Activated CD4-positive, alpha-beta T cell treated with anti-CD3 and anti-CD28 coated beads, Interleukin-2, amount 10 ng/mL, durations not matched to agents 24 days and 14 days (primary cell): Measurements from ENCODE around the gene RBM33. TPM values are rescaled to one million over a fixed set of nuclear protein-coding genes. Genes with fewer than 3 reads are reported as not detected.

Experiments
- DNase-seq: peaks from one replicate; pipeline ENCODE4 v3.0.0; 2022
- H3K27ac Mint-ChIP-seq: one replicate; pipeline ENCODE4 v1.8.0; 2022; ENCODE audit warnings: mild to moderate bottlenecking, mixed read lengths
- H3K27me3 Mint-ChIP-seq: one replicate; pipeline ENCODE4 v1.8.0; 2022; ENCODE audit warnings: mixed read lengths
- H3K36me3 Mint-ChIP-seq: one replicate; pipeline ENCODE4 v1.8.0; 2022; ENCODE audit warnings: low read depth, mild to moderate bottlenecking, mixed read lengths
- H3K4me1 Mint-ChIP-seq: one replicate; pipeline ENCODE4 v1.8.0; 2021; ENCODE audit warnings: mixed read lengths
- H3K4me3 Mint-ChIP-seq: one replicate; pipeline ENCODE4 v1.8.0; 2022; ENCODE audit warnings: mild to moderate bottlenecking, moderate library complexity, mixed read lengths
- H3K9me3 Mint-ChIP-seq: one replicate; pipeline ENCODE4 v1.8.0; 2021; ENCODE audit warnings: mixed read lengths
- intact Hi-C: fragments of 100-400 bp; cut with micrococcal nuclease; formaldehyde crosslinking; loops from one replicate; pipeline ENCODE4 v1.15.1; 2023
- total RNA-seq: library from RNA; stranded (reverse); gene quantifications from 2 replicates; pipeline ENCODE4 v1.2.3, GENCODE V29; 2022

RBM33 gene
- total RNA-seq, 1 donor from 2014 or later: 79.5 TPM

GRCh38 chr7:155660059-155660757 lies 15.7 kb downstream of the RBM33 start:
- DNase-seq: peak; percentile 48
- peak overlapping the region; percentile 69 for H3K27ac Mint-ChIP-seq
- peak overlapping the region; percentile 4 for H3K4me3 Mint-ChIP-seq
- intact Hi-C loops: loop anchor here (1.0 to 5.0 kb wide), 2 partner anchors 15 to 42 kb away; no protein-coding TSS in a partner anchor
- peaks cover 24% of the 10 kb centered on the region for H3K36me3 Mint-ChIP-seq
- no peaks in the 10 kb centered on the region for H3K27me3 Mint-ChIP-seq
- H3K4me1 Mint-ChIP-seq: peaks cover 40% of the 10 kb centered on the region
- H3K9me3 Mint-ChIP-seq: peaks cover 6% of the 10 kb centered on the region

GRCh38 chr7:155660758-155661093 lies 16.3 kb downstream of the RBM33 start:
- Mint-ChIP-seq H3K4me1 (peaks cover 44% of the 10 kb centered on the region), H3K4me3 (peak overlapping the region; percentile 4), H3K27ac (peak overlapping the region; percentile 69), H3K36me3 (peaks cover 29% of the 10 kb centered on the region), H3K27me3 (no peaks in the 10 kb centered on the region), H3K9me3 (peaks cover 6% of the 10 kb centered on the region)
- intact Hi-C loops: loop anchor here (1.0 to 5.0 kb wide), 2 partner anchors 15 to 42 kb away; no protein-coding TSS in a partner anchor
- DNase-seq: peak; percentile 43

- DNase-seq: peak; percentile 26
- H3K4me3 Mint-ChIP-seq: no peak overlapping the region
- peaks cover 6% of the 10 kb centered on the region for H3K9me3 Mint-ChIP-seq
- H3K36me3 Mint-ChIP-seq: peaks cover 32% of the 10 kb centered on the region
- peaks cover 45% of the 10 kb centered on the region for H3K4me1 Mint-ChIP-seq
- intact Hi-C loops: loop anchor here (5.0 kb wide), 1 partner anchor 40 kb away; no protein-coding TSS in a partner anchor
- H3K27me3 Mint-ChIP-seq: no peaks in the 10 kb centered on the region
- H3K27ac Mint-ChIP-seq: peak overlapping the region; percentile 49
Observed at GRCh38 chr7:155662343-155663043, 18.0 kb downstream of the RBM33 start.

DNA sequence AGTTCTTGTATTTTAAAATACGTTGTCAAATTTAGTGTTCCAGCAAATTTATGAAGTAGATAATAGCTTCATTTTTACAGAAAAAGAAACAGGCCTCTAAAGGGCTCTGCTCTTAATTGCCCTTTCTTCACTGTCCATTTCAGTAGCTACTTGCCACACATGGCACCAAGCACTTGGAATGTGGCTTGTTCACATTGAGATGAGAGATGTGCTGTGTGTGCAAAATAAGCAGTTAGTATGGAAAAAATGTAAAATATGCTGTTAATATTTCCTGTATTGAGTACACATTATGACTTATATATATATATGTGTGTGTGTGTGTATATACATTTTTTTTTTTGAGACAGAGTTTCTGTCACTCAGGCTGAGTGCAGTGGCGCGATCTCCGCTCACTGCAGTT lies 19.5 kb downstream of the RBM33 start:
- Mint-ChIP-seq H3K4me1 (peaks cover 52% of the 10 kb centered on the region), H3K27me3 (no peaks in the 10 kb centered on the region), H3K4me3 (no peak overlapping the region), H3K27ac (no peak overlapping the region), H3K36me3 (peaks cover 35% of the 10 kb centered on the region), H3K9me3 (peaks cover 6% of the 10 kb centered on the region)
- DNase-seq: no peak
- intact Hi-C loops: loop anchor here (5.0 kb wide), 1 partner anchor 38 kb away; no protein-coding TSS in a partner anchor

- DNase-seq: peak; percentile 46
- Mint-ChIP-seq H3K27me3 (no peaks in the 10 kb centered on the region), H3K36me3 (peaks cover 26% of the 10 kb centered on the region), H3K4me1 (peaks cover 46% of the 10 kb centered on the region), H3K4me3 (no peak overlapping the region), H3K9me3 (peaks cover 1% of the 10 kb centered on the region), H3K27ac (peak overlapping the region; percentile 30)
- intact Hi-C loops: no loop called here
Observed at GRCh38 chr7:155665079-155665956, 20.9 kb downstream of the RBM33 start.

DNA sequence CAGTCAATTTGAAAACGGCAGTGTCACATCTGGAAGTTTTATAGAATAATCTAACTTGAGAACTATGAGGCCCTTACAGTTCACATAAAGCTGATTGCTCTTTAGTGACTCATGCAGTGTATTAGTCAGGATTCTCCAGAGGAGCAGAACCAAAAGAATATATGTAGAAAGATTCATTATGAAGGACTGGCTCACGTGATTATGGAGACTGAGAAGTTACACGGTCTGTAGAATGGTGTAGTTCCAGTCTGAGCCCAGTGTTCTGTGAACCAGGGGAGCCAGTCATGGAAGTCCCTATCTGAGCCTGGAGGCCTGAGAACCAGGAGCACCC lies 21.5 kb downstream of the RBM33 start:
- Mint-ChIP-seq H3K9me3 (no peaks in the 10 kb centered on the region), H3K4me1 (peaks cover 44% of the 10 kb centered on the region), H3K4me3 (no peak overlapping the region), H3K36me3 (peaks cover 26% of the 10 kb centered on the region), H3K27ac (peak overlapping the region; percentile 30), H3K27me3 (no peaks in the 10 kb centered on the region)
- DNase-seq: peak; percentile 28
- intact Hi-C loops: no loop called here

DNA sequence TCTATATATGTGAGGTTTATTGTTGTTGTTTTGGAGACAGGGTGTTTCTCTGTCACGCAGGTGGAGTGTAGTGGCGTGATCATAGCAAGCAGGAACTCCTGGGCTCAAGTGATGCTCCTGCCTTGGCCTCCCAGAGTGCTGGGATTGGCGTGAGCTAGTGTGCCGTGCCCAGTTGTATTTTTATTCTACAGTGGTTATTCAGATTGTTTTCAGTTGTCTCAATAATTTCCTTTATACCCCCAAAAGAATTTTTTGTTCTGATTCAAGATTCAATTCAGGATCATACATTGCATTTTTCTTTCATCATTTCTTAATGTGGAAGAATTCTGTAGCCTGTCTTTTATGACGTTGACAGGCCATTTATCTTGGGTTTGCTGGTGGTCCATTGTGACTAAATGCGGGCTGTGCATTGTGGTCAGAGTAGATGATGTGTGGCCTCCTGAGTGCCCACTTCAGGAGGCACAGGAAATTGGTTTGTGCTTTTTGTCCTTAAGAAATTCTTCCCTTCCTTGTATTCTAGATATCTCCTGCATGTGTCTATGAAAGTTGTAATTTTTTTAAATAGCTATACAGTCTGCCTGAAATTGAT lies 22.9 kb downstream of the RBM33 start:
- Mint-ChIP-seq H3K4me1 (peaks cover 36% of the 10 kb centered on the region), H3K27me3 (no peaks in the 10 kb centered on the region), H3K27ac (no peak overlapping the region), H3K36me3 (peaks cover 21% of the 10 kb centered on the region), H3K9me3 (no peaks in the 10 kb centered on the region), H3K4me3 (no peak overlapping the region)
- intact Hi-C loops: no loop called here
- DNase-seq: no peak

- H3K27me3 Mint-ChIP-seq: no peaks in the 10 kb centered on the region
- no peak for DNase-seq
- peak overlapping the region; percentile 34 for H3K27ac Mint-ChIP-seq
- peaks cover 24% of the 10 kb centered on the region for H3K36me3 Mint-ChIP-seq
- intact Hi-C loops: no loop called here
- H3K4me3 Mint-ChIP-seq: no peak overlapping the region
- peaks cover 28% of the 10 kb centered on the region for H3K4me1 Mint-ChIP-seq
- no peaks in the 10 kb centered on the region for H3K9me3 Mint-ChIP-seq
Observed at GRCh38 chr7:155669717-155670505, 25.4 kb downstream of the RBM33 start.

GRCh38 chr7:155670521-155670920 lies 26.1 kb downstream of the RBM33 start:
- intact Hi-C loops: no loop called here
- Mint-ChIP-seq H3K27ac (peak overlapping the region; percentile 26), H3K4me3 (no peak overlapping the region), H3K9me3 (no peaks in the 10 kb centered on the region), H3K27me3 (no peaks in the 10 kb centered on the region), H3K4me1 (peaks cover 24% of the 10 kb centered on the region), H3K36me3 (peaks cover 18% of the 10 kb centered on the region)
- DNase-seq: no peak

- Mint-ChIP-seq H3K27me3 (no peaks in the 10 kb centered on the region), H3K9me3 (no peaks in the 10 kb centered on the region), H3K4me3 (no peak overlapping the region), H3K27ac (no peak overlapping the region), H3K36me3 (peaks cover 21% of the 10 kb centered on the region), H3K4me1 (peaks cover 21% of the 10 kb centered on the region)
- intact Hi-C loops: no loop called here
- no peak for DNase-seq
Observed at GRCh38 chr7:155674556-155674955, 30.1 kb downstream of the RBM33 start.

DNA sequence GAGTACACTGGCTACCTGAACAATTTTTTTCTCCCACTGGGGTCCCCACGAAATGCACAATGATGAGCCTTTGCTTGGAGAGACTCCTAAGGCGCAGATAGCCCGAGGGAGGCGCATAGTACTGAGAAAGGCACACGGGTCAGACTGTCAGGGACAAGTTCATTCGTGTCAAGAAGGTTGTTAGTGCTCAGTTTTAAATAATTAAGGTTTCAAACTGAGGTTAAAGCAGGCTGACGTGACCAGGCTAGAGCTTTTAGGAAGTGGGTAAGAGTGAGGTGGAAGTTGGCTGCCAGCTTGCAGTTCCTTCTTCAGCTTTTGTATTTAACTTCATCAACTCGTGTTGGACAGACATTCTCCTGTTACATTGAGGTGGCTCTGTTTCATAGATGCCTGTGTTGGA lies 31.6 kb downstream of the RBM33 start:
- peaks cover 19% of the 10 kb centered on the region for H3K4me1 Mint-ChIP-seq
- H3K27me3 Mint-ChIP-seq: no peaks in the 10 kb centered on the region
- H3K36me3 Mint-ChIP-seq: peaks cover 25% of the 10 kb centered on the region
- intact Hi-C loops: no loop called here
- H3K4me3 Mint-ChIP-seq: no peak overlapping the region
- DNase-seq: no peak
- peak overlapping the region; percentile 13 for H3K27ac Mint-ChIP-seq
- no peaks in the 10 kb centered on the region for H3K9me3 Mint-ChIP-seq

DNA sequence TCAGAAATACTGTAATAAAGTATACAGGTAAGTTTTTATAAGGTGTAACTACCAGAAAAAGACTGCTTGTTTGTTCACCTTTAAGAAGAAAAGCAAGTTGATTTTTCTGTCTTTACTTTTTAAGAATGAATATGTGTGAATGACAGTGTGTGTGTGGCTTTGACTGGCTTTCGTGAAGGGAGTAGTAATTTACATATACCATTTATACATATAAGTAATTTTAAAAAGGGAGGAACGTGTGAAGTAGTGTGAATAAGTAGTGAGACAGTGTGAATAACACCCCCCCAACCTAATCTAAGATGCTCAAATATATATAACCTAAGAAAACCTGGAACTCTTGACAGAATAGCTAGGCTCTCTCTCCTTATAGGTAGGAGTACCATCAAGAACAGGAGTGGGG lies 33.2 kb downstream of the RBM33 start:
- no peaks in the 10 kb centered on the region for H3K27me3 Mint-ChIP-seq
- H3K27ac Mint-ChIP-seq: no peak overlapping the region
- no peak for DNase-seq
- peaks cover 34% of the 10 kb centered on the region for H3K36me3 Mint-ChIP-seq
- intact Hi-C loops: no loop called here
- no peak overlapping the region for H3K4me3 Mint-ChIP-seq
- no peaks in the 10 kb centered on the region for H3K9me3 Mint-ChIP-seq
- peaks cover 25% of the 10 kb centered on the region for H3K4me1 Mint-ChIP-seq

DNA sequence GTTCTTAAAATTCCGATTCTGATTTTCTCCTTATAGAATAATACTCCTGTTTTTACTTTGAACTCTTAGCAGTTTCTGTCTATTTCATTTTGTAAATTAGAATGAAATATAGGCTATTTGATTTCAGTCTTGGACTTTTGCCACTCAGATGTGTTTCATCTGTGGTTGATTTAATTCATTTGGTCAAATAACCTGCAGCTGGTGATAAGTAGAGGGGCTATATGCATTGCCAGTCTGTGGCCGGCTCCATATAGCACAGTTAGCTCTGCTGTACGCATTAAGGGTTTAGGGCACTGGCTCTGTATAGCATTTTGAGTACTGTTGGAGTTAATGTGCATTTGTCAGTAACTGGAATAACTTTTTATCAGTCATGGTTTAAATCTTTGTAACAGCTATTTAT lies 35.7 kb downstream of the RBM33 start:
- Mint-ChIP-seq H3K4me1 (peaks cover 39% of the 10 kb centered on the region), H3K27ac (no peak overlapping the region), H3K27me3 (no peaks in the 10 kb centered on the region), H3K9me3 (no peaks in the 10 kb centered on the region), H3K36me3 (peaks cover 42% of the 10 kb centered on the region), H3K4me3 (no peak overlapping the region)
- intact Hi-C loops: loop anchor here (5.0 kb wide), 1 partner anchor 52 kb away; no protein-coding TSS in a partner anchor
- no peak for DNase-seq
